AG20443 (cell line): ENCODE measurements around the gene MPST.
"Not testable (repeated sequence)": the region's sequence is repeated elsewhere in the genome, so short reads cannot be mapped to it uniquely, and the experiment has no call there.

ENCODE experiments used
- DNase-seq: peaks from one replicate; pipeline ENCODE4 v3.0.0; 2012; ENCODE audit warnings: low spot score, mixed read lengths

The MPST gene

DNA sequence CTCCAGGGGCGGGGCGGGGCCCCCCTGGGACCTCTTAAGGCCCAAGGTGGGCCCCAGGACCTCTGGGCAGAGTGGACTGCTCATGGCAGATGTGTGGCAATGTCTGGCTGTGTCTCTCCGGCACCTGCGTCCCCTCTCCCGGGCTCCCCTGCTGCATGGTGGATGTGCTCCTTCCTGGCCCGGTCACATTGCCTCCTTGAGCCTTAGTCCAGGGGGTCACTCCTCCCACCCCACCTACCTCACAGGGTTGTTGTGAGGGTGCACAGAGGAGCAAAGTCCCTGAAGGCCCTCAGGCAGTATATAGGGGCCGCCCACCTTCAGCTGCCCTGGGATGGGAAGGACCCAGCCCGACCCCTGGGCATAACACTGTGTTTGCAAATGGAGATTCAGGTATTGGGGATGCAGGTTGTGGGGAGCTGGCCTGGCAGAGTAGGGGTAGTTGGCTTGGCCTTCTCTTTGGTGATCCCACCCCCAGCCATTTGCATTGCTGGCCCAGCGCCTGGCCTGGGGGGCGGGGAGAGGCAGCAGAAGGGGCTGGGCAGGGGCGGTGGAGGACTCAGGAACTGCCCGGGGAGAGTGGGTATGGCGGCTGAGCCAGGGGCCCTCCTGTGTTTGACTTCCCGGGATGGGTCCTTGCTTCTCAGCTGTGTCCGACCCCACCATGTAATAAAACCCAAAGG, 43.3 kb downstream of the MPST start:
- no peak for DNase-seq

DNA sequence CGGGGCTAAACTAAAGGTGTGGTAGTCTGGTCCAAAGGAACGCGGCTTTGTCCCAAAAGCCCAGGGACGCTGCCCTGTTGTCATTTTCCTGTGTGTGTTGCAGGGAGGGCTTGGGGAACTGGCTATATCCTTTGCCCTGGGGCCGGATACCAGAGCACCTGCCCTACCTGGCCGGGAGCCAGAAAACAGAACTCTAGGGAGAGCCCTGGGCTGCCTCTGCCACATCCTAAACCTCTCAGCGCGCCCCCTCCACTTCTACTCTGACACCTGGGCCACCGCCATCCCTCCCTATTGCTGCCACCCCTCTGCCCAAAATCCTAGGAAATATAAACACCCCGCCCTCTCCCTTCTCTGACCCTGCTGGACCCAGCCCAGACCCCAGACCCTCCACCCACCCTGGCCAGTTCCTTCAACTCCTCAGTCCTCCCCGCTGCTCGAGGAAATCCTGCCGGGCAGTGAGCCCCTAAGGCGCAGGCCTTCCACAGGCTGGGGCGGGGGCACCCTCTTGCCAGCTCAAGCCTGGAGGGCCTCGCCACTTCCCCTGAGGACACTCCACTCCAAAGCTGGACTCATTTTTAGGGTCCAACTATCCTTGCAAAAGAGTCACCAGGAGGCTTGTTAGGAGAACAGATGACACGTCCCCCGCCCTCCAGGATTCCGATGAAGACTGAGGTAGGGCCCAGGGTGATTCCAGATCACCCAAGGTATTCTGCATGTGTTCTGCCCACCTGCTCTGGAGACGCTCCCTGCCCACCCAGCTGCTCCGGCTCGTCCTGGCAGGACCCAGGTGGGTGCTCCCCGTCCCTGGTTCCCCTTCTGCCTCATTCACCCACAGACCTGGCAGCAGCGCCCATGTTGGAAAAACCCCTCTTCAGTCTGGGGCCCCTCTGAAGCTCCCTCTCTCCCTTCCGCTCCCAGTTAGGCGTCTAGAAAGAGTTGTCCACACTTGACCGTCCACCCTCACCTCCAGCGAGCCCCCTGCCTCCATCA, 44.2 kb downstream of the MPST start:
- DNase-seq, result no peak

DNA sequence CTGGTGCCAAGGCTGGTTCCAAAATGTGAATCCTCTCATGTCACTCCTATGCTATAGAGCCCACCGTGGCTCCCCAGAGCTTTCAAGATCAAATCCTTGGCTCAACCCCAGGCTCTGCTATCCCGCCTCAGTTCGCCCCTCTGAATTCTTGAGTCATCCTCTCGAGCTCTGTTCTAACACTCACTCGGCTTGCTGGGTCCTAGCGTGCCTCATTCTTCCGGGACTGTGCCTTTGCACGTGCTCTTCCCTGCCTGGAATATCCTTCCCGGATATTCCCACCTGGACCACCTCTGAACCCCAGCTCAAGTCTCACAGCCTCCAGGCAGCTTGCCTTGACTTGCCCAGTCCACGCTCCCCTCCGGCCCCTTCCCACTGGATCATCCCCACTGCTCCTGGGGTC, 45.0 kb downstream of the MPST start:
- DNase-seq, result no peak

DNA sequence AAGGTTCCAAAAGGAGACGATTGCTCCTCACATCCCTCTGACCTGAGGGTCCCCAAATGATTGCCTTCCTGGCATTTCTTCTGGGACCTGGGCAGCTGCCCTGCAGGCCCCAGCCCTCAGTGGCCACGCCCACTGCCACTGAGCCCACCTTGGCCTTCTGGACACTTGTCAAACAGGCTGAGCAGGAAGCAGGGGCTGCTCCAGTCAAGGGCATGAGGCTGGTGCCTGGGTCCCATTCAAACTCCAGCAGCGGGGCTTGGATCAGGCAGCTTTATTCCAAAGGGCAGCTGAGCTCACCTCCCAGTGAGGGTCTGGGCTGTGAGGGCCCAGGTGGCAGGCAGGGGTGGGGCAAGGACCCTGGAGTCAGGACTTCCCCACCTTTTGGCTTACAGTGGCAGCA, 45.6 kb downstream of the MPST start:
- no peak for DNase-seq

DNA sequence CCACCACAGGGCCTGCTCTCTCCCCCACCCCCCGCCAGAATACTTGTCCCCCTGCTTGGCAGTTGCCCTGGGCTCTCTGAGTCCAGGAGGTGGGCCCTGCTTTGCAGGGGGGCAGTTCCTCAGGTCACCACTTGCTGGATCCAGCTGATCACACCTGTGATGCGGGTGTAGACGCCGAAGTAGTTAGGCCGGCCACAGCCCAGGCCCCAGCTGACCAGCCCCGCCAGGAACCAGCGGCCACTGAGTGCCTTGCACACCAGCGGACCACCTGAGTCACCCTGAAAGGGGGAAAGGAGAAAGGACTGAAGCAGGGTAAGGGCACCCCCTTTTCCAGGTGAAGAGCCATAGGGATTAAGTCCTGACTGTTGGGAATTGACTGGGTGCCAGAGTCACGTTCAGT, 46.4 kb downstream of the MPST start:
- DNase-seq, result no peak

DNA sequence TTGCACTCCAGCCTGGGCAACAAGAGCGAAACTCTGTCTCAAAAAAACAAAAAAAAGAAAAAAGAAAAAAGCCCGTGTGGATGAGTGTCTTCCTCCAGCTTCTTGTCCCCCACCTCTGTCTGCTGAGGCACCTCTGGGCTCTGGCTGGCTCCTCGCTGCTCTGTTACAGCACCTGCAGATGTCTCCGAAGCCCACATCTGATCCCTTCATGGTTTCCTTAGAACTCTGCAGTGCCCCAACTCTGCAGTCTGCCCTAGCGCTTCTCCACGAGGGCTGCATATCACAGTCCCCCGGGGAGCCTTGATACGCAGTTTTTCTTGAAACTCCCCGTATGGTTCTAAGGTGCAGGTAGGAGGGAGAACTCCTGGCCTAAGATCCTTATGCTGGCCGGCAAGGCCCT, 47.9 kb downstream of the MPST start:
- DNase-seq, result no peak

DNA sequence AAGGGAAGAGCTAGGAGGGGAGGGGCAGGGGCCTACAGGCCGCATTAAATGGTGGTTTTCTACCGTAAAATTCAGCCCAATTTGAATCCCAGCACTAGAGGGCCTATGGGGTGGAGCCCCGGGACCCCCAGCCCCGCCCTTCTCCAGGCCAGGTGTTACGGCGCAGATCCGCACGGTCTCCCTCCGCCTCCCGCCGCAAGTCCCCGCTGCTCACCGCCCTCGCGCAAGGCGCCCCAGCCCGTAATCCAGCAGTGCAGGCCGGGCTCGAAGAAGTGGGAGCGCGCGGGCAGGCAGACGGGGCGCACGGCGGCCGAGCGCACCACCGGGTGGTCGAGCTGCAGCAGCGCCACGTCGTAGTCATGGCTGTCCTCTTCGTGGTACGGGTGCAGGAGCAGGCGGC, 49.3 kb downstream of the MPST start:
- DNase-seq, result no peak

DNA sequence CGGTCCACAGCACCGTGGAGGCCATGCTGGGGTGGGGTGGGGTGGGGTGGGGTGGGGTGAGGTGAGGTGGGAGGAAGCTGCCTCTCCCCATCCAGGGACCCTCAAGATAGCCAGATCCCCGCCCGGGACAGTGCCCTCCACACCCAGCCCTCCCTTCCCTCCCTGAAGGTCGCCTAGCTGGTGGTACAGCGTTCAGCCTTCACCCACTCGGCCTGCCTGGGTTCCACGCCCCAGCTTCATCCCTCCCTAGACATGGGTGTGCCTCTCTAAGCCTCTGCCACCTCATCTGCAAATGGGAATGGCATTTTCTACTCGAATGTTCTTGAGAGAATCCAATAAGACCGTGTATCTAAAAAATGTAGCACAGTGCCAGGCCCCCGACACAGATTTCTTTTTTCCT, 49.8 kb downstream of the MPST start:
- no peak for DNase-seq

DNA sequence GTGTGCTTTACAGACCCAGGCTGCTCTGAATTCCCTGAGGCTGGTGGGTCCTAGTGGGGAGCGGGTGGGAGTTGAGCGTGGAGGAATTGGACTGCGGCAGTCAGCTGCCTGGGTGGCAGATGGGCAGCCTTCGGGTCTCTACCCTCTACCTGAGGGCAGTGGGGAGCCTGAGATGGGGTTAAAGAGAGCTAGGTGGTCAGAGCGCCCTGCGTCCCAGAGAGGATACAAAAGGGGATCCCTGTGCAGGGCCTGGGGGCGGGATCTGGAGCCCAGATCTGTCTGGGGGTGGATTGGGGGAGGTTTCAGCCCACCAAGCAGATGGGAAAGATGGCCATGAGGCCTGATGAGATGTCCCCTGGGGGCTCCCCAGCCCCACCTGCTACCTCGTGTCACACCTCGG, 50.2 kb downstream of the MPST start:
- DNase-seq, result no peak

DNA sequence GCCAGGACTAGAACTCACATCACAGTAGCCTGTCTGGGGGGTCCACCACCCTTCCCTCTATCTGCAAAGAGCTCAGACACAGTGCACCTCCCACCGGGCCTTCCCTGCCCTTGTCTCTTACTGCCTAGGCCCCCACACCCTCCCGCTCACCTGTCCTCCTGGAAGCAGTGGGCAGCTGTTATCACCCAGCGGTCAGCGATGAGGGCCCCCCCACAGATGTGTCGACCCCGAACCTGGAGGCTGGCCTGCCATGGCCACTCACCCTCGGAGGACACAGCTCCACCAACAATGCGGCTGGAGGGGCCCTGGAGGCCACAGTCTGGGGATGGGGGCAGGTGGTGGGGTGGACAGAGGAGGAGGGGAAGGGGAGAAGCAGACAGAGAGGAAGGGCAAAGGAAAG, 50.8 kb downstream of the MPST start:
- DNase-seq, result no peak

DNA sequence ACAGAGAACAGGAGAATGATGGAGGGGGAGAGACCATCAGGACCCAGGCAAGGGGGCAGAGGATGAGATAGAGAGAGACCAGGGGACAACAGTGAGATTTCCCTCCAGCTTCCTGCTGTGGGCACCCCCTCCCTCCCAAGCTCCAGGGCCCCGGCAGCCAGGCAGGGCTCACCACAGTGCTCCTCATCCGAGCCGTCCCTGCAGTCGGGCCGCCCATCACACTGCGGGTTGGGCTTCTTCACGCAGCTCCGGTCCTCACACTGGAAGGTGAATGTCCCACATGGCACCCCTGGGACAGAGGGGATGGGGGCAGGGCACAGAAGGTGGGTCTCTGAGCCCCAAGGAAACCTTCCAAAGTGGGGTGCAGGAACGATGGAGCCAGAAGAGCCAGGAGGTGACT, 51.2 kb downstream of the MPST start:
- no peak for DNase-seq

DNA sequence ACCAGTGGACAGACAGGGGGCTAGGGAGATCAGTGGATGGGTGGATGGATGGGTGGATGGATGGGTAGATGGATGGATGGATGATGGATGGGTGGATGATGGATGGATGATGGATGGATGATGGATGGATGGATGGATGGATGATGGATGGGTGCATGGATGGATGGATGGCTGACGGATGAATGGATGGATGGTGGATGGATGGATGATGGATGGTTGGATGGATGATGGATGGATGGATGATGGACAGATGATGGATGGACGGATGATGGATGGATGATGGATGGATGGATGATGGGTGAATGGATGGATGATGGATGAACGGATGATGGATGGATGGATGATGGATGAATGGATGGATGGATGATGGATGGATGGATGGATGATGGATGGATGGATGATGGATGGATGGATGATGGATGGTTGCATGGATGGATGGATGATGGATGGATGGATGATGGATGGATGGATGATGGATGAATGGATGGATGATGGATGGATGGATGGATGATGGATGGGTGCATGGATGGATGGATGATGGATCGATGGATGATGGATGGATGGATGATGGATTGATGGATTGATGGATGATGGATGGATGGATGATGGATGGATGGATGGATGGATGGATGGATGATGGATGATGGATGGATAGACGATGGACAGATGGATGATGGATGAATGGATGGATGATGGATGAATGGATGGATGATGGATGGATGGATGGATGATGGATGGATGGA, 52.5 kb downstream of the MPST start:
- not testable (repeated sequence) for DNase-seq

DNA sequence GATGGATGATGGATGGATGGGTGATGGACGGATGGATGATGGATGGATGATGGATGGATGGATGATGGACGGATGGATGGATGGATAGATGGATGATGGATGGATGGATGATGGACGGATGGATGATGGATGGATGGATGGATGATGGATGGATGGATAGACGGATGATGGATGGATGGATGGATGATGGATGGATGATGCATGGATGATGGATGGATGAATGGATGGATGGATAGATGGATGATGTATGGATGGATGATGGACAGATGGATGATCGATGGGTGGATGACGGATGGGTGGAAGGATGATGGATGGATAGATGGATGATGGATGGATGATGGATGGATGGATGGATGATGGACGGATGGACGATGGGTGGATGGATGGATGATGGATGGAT, 53.1 kb downstream of the MPST start:
- no peak for DNase-seq

DNA sequence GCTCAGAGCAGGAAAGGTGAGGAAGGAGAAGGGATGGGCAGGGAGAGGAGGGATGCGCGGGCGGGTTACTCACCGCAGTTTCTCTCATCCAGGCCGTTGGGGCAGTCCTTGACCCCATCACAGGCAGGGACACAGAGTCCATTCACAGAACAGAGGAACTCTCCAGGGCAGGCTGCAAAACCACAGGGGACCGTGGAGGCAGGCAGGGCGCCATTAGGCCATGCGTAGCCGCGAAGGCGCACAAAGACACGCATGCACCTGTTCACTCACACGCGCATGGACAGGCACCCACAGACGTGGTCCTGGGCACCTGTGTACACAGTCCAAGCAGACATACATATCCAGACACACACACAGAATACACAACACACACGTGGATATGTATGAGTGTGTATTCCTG, 55.0 kb downstream of the MPST start:
- DNase-seq, result no peak

DNA sequence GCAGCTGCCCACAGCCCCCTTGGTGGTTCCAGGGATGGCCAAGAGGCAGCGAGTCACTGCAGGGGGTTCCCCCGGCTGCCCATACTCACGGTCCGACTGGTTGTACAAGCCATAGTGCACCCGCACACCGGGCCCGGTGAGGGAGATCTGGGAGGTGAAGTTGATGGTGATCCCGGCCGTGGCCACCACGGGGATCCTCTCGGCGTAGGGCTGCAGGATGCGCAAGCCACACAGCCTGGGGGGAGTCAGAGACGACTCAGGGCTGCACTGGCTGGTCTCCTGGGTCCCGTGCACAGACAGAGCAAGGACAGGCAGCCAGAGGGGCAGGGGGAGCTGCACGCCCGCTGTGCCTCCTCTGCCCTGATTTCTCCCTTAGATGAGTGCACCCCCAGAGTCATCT, 55.5 kb downstream of the MPST start:
- no peak for DNase-seq

DNA sequence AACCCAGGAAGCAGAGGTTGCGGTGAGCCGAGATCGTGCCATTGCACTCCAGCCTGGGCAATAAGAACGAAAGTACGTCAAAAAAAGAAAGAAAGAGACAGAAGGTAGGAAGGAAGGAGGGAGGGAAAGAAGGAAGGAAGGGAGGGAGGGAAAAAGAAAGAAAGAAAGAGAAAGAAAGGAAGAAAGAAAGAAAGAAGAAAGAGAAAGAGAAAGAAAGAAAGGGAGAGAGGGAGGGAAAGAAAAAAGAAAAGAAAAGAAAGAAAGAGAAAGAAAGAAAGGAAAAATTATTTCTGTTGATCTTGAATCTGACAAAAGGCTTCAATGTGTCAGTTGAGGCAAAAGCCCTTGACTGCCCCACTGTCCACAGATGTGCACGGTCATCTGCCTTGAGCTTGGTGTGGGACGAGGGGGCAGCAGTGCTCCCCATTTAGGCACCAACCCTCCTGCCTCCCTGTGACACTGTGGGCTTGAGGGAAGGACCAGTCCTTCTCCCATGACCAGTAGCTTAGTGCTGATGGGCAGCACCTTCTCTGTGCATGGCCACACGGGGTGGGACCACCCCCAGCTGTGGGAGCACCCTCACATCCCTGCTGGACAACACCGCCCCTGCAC, 56.4 kb downstream of the MPST start:
- no peak for DNase-seq

DNA sequence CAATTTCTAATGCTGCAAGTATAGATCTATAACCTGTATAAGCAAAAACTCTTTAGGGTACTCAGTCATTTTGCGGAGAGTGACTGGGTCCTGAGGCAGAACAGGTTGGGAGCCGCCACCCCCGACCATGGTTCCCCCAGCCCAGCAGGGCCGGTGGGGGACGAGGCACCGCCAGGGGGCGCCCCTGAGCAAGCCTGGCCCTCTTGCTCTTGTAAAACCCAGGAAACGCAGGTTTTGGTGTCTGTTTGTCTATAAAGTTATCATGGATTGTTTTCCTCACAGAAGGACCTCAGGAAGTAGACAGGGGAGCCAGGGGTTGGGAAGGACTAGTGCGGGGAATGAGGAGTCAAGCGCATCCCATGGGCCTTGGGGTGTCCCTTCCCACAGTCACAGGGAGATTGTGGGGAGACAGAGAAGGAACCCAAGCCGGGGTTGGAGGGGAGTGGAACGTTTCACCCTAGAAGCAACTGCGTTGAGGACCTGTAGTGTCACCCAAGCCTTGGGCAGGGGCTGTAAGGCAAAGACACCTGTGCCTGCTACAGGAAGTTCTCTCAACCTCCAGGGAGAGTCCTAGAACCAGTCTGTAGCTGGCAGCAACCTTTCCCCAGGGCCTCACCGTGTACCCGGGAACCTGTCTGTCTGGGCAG, 58.4 kb downstream of the MPST start:
- DNase-seq, result peak; percentile 87

DNA sequence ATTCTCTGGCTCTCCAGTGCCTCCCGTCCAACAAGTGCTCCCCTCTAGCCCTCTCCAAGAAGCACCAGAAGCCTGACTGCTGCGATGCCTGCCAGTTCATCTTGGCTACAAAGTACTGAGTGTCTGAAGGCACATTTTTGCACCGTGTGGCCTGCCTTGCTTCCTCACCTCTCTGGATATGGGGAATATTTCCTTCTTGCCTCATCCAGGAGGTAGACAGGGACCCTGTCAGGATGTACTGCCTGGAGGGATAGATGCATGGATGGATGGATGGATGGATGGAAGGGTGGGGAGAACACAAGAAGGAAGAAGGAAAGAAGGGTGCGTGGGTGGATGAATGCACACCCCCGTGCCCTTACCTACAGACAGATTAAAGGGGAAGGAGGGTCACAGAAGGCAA, 59.6 kb downstream of the MPST start:
- DNase-seq, result no peak
